Fibroblast of lung (primary cell): ENCODE results near the gene REPIN1.

Source experiments
- CTCF ChIP-seq, 2 donors: IDR thresholded peaks in 1 of 2; conservative IDR thresholded peaks in 1 of 2; 1 replicate in 1 of 2; 2 replicates in 1 of 2; pipeline ENCODE4 v1.5.1; 2011 to 2012; ENCODE audit warnings: low read length in 2 of 2, control low read depth in 1 of 2, inconsistent platforms in 1 of 2, low read depth in 1 of 2, mild to moderate bottlenecking in 1 of 2
- EZH2 ChIP-seq: IDR thresholded peaks from 2 replicates; pipeline ENCODE4 v1.5.1; 2012; ENCODE audit warnings: low read length, control low read depth, mild to moderate bottlenecking; ENCODE audit errors: missing control alignments

- TF ChIP-seq CTCF (conservative IDR thresholded peaks at IDR 0.05 in 1 of 2, IDR thresholded peaks at IDR 0.05 in 1 of 2; ENCODE audit: low read depth in 1 of 2, low read length in 2 of 2) (no peak), EZH2 (no peak)
Measured at GRCh38 chr7:150360363-150361058, 8.1 kb upstream of the REPIN1 start.
